IMR-90 (cell line): ENCODE data around the gene HAGHL. TPM values are rescaled to one million over a fixed set of nuclear protein-coding genes. Genes with fewer than 3 reads are reported as not detected.

Experiments
- ATAC-seq: fragments of 200-7000 bp; cut with Tn5 transposase; 2 replicates; pipeline ENCODE4 v1.9.1; 2020; ENCODE audit warnings: low read depth, mild to moderate bottlenecking, moderate library complexity
- BruUV-seq: library from RNA; stranded (reverse); fragments of 400-500 nt; replicated peaks from 2 replicates; lab custom pipeline; 2021; lab: Mats Ljungman, UMichigan
- CTCF ChIA-PET: fragments of 300-600 bp; formaldehyde crosslinking; extraction: SDS; loops from one replicate; lab custom pipeline; 2021; ENCODE audit warnings: antibody characterized with exemption; lab: Yijun Ruan, JAX
- POLR2A ChIA-PET: fragments of 300-600 bp; sonication (Branson Sonifier 250); formaldehyde crosslinking; loops from one replicate; lab custom pipeline; 2022; ENCODE audit warnings: antibody characterized with exemption; ENCODE audit not compliant: unreplicated experiment; lab: Charles Lee
- DNase-seq: peaks from one replicate; pipeline ENCODE4 v3.0.0; 2013
- H2AFZ ChIP-seq: replicated peaks from 2 replicates; pipeline ENCODE3; 2013; ENCODE audit warnings: low read length, mild to moderate bottlenecking; ENCODE audit not compliant: poor library complexity
- H2AK5ac ChIP-seq: 2 replicates; pipeline ENCODE4 v1.6.1; 2013; ENCODE audit warnings: low read depth, low read length, inconsistent platforms
- H2AK9ac ChIP-seq: replicated peaks from 2 replicates; pipeline ENCODE3; 2013; ENCODE audit warnings: mild to moderate bottlenecking, low read depth, low read length, moderate library complexity; ENCODE audit not compliant: poor library complexity
- H2BK120ac ChIP-seq: 2 replicates; pipeline ENCODE4 v1.6.1; 2013; ENCODE audit warnings: low read depth, low read length, inconsistent platforms
- H2BK15ac ChIP-seq: 3 replicates; pipeline ENCODE4 v1.6.1; 2013; ENCODE audit warnings: low read depth, low read length, inconsistent platforms
- H2BK20ac ChIP-seq: 2 replicates; pipeline ENCODE4 v1.6.1; 2013; ENCODE audit warnings: low read depth, mild to moderate bottlenecking, inconsistent platforms, low read length, moderate library complexity
- H2BK5ac ChIP-seq: 2 replicates; pipeline ENCODE4 v1.6.1; 2013; ENCODE audit warnings: mild to moderate bottlenecking, low read depth, low read length, inconsistent platforms; ENCODE audit not compliant: poor library complexity, severe bottlenecking
- H3K14ac ChIP-seq: replicated peaks from 2 replicates; pipeline ENCODE4 v1.6.1; 2013; ENCODE audit warnings: low read depth, low read length, inconsistent platforms
- H3K18ac ChIP-seq: 2 replicates; pipeline ENCODE4 v1.6.1; 2013; ENCODE audit warnings: low read depth, low read length, control low read depth
- H3K23ac ChIP-seq: 2 replicates; pipeline ENCODE4 v1.6.1; 2013; ENCODE audit warnings: low read depth, low read length, inconsistent platforms
- H3K27ac ChIP-seq: 2 replicates; pipeline ENCODE4 v1.5.1; 2013; ENCODE audit warnings: mild to moderate bottlenecking, control low read depth, low read length; ENCODE audit not compliant: insufficient read depth
- H3K27me3 ChIP-seq: 2 replicates; pipeline ENCODE4 v1.6.1; 2013; ENCODE audit warnings: low read length; ENCODE audit not compliant: control insufficient read depth, insufficient read depth
- H3K36me3 ChIP-seq: 2 replicates; pipeline ENCODE4 v1.6.1; 2013; ENCODE audit warnings: low read length, mixed read lengths; ENCODE audit not compliant: control insufficient read depth, insufficient read depth
- H3K4ac ChIP-seq: 2 replicates; pipeline ENCODE4 v1.6.1; 2013; ENCODE audit warnings: low read depth, low read length, inconsistent platforms
- H3K4me1 ChIP-seq: 2 replicates; pipeline ENCODE4 v1.6.1; 2013; ENCODE audit warnings: low read length, mixed read lengths; ENCODE audit not compliant: control insufficient read depth, insufficient read depth
- H3K4me2 ChIP-seq: 2 replicates; pipeline ENCODE4 v1.6.1; 2013; ENCODE audit warnings: low read depth, mild to moderate bottlenecking, control low read depth, low read length, moderate library complexity
- H3K4me3 ChIP-seq: 2 replicates; pipeline ENCODE4 v1.5.1; 2013; ENCODE audit warnings: low read depth, mild to moderate bottlenecking, control low read depth, low read length, moderate library complexity; ENCODE audit not compliant: insufficient read depth
- H3K56ac ChIP-seq: 2 replicates; pipeline ENCODE4 v1.6.1; 2013; ENCODE audit warnings: low read length, inconsistent platforms; ENCODE audit not compliant: insufficient read depth; ENCODE audit errors: extremely low read depth
- H3K79me1 ChIP-seq, 2 experiments: 2 replicates each; pipeline ENCODE4 v1.6.1; 2013; ENCODE audit warnings: low read length in 2 of 2, inconsistent platforms in 1 of 2, low read depth in 1 of 2
- H3K9ac ChIP-seq: 2 replicates; pipeline ENCODE4 v1.6.1; 2013; ENCODE audit warnings: low read depth, low read length, control low read depth
- H3K9me1 ChIP-seq: 2 replicates; pipeline ENCODE4 v1.6.1; 2013; ENCODE audit warnings: low read length, inconsistent platforms; ENCODE audit not compliant: insufficient read depth
- H3K9me3 ChIP-seq: 2 replicates; pipeline ENCODE4 v1.6.1; 2013; ENCODE audit warnings: low read length; ENCODE audit not compliant: control insufficient read depth, insufficient read depth
- H4K20me1 ChIP-seq: 2 replicates; pipeline ENCODE4 v1.6.1; 2013; ENCODE audit warnings: low read length, inconsistent platforms; ENCODE audit not compliant: insufficient read depth
- H4K5ac ChIP-seq: 2 replicates; pipeline ENCODE4 v1.6.1; 2013; ENCODE audit warnings: mild to moderate bottlenecking, low read depth, low read length, control low read depth
- H4K8ac ChIP-seq, 2 experiments: 2 replicates each; pipeline ENCODE4 v1.6.1; 2013; ENCODE audit warnings: low read depth in 2 of 2, low read length in 2 of 2, control low read depth in 1 of 2, inconsistent platforms in 1 of 2
- H4K91ac ChIP-seq: 2 replicates; pipeline ENCODE4 v1.6.1; 2013; ENCODE audit warnings: low read depth, low read length, inconsistent platforms; ENCODE audit not compliant: insufficient read depth
- BHLHE40 ChIP-seq: fragments of 150-350 bp; IDR thresholded peaks from 2 replicates; pipeline ENCODE4 v1.6.1; 2016; ENCODE audit warnings: mild to moderate bottlenecking, low read depth, low read length
- CEBPB ChIP-seq: IDR thresholded peaks from 2 replicates; pipeline ENCODE4 v1.6.1; 2012; ENCODE audit warnings: low read depth, low read length, improper control_type of control experiment
- CHD1 ChIP-seq: IDR thresholded peaks from 2 replicates; pipeline ENCODE4 v1.6.1; 2012; ENCODE audit warnings: low read depth, low read length, improper control_type of control experiment
- ELK1 ChIP-seq: fragments of 150-350 bp; IDR thresholded peaks from 2 replicates; pipeline ENCODE4 v1.6.1; 2016; ENCODE audit warnings: low read depth, mild to moderate bottlenecking, low read length, moderate library complexity, borderline replicate concordance
- MAFK ChIP-seq: IDR thresholded peaks from 2 replicates; pipeline ENCODE4 v1.6.1; 2012; ENCODE audit warnings: low read depth, low read length, improper control_type of control experiment
- MXI1 ChIP-seq: IDR thresholded peaks from 2 replicates; pipeline ENCODE4 v1.6.1; 2012; ENCODE audit warnings: low read depth, mild to moderate bottlenecking, low read length, moderate library complexity, borderline replicate concordance
- NFE2L2 ChIP-seq: fragments of 150-350 bp; IDR thresholded peaks from 2 replicates; pipeline ENCODE4 v1.6.1; 2016; ENCODE audit warnings: low read depth, mild to moderate bottlenecking, low read length
- POLR2A ChIP-seq: IDR thresholded peaks from 2 replicates; pipeline ENCODE4 v1.6.1; 2012; ENCODE audit warnings: mild to moderate bottlenecking, low read depth, low read length
- RCOR1 ChIP-seq: IDR thresholded peaks from 2 replicates; pipeline ENCODE4 v1.6.1; 2012; ENCODE audit warnings: mild to moderate bottlenecking, low read length, improper control_type of control experiment; ENCODE audit not compliant: insufficient replicate concordance
- RFX5 ChIP-seq: IDR thresholded peaks from 2 replicates; pipeline ENCODE4 v1.8.0; 2012; ENCODE audit warnings: low read depth, mild to moderate bottlenecking, low read length, moderate library complexity
- USF2 ChIP-seq: fragments of 150-350 bp; IDR thresholded peaks from 2 replicates; pipeline ENCODE4 v1.6.1; 2017; ENCODE audit warnings: mild to moderate bottlenecking, antibody characterized with exemption, low read length, low read depth
- WGBS, 2 experiments: methylation state at CpG; one replicate each; pipeline versions ENCODE4 v1.1.5 to v1.1.7; 2013; ENCODE audit warnings: missing lambda C conversion rate in 2 of 2; ENCODE audit not compliant: insufficient read length in 1 of 2; ENCODE audit errors: extremely low coverage in 2 of 2; 5-methylcytosine and 5-hydroxymethylcytosine counted together
- dilution Hi-C: fragments of 300-500 bp; cut with HindIII; formaldehyde crosslinking; loops from one replicate; pipeline ENCODE4 v1.14.3; 2018; ENCODE audit warnings: low sequenced_read_pairs; ENCODE audit not compliant: unreplicated experiment
- in situ Hi-C: fragments of 300-500 bp; cut with MboI; formaldehyde crosslinking; loops from 3 replicates; pipeline ENCODE4 v1.14.3; 2019; ENCODE audit warnings: low sequenced_read_pairs, inconsistent platforms, mixed read lengths
- intact Hi-C: fragments of 100-400 bp; cut with micrococcal nuclease; formaldehyde crosslinking; loops from 2 replicates; pipeline ENCODE4 v1.10.0; 2022
- polyA plus RNA-seq, 3 experiments: library from polyadenylated mRNA; depleted of rRNA; stranded (reverse); fragments of >200 nt; gene quantifications; 2 replicates each; pipeline ENCODE4 v1.2.3, GENCODE V29; 2012; ENCODE audit warnings: low replicate concordance in 1 of 3
- total RNA-seq: library from RNA; depleted of rRNA; stranded (reverse); fragments of >200 nt; gene quantifications from 2 replicates; pipeline ENCODE4 v1.2.3, GENCODE V29; 2012

HAGHL gene
- total and polyA plus RNA-seq, 2 of the 4 experiments (the other 2 are of a cell fraction): 3.0 to 12.5 TPM

GRCh38 chr16:707062-707538 is 19.8 kb upstream of the HAGHL start (continued):
- no peak for TF ChIP-seq RCOR1
- TF ChIP-seq CEBPB: no peak
- no peak for TF ChIP-seq CHD1
- TF ChIP-seq NFE2L2: no peak
- TF ChIP-seq USF2: no peak

- H3K18ac ChIP-seq: no peak overlapping the region
- H3K4me3 ChIP-seq: no peak overlapping the region
- TF ChIP-seq POLR2A: no peak
- no peak for TF ChIP-seq BHLHE40
- TF ChIP-seq MXI1: no peak
- no peak for TF ChIP-seq RFX5
- TF ChIP-seq NFE2L2: no peak
- TF ChIP-seq USF2: no peak
- TF ChIP-seq ELK1: no peak
- no peak for TF ChIP-seq CEBPB
- TF ChIP-seq RCOR1: no peak
- no peak for TF ChIP-seq MAFK
- no peak for TF ChIP-seq CHD1
- H3K27me3 ChIP-seq: peaks cover 43% of the 10 kb centered on the region
- no peak overlapping the region for H2BK120ac ChIP-seq
- no peak overlapping the region for H4K8ac ChIP-seq
- no peak overlapping the region for H3K9ac ChIP-seq
- H2BK5ac ChIP-seq: no peak overlapping the region
- ATAC-seq (no peak), DNase-seq (no peak)
- H3K4me2 ChIP-seq: no peak overlapping the region
- no peak overlapping the region for H2BK15ac ChIP-seq
- no peak overlapping the region for H3K56ac ChIP-seq
- dilution Hi-C loops (no loop called here), intact Hi-C loops (no loop called here), in situ Hi-C loops (loop anchor here (25.0 kb wide), 1 partner anchor 354 kb away; the partner anchor contains the start of gene SSTR5)
- H2AFZ ChIP-seq: no peak overlapping the region
- no peaks in the 10 kb centered on the region for H3K9me3 ChIP-seq
- BruUV-seq: no TSS peak
- no peaks in the 10 kb centered on the region for H3K9me1 ChIP-seq
- H3K14ac ChIP-seq: no peak overlapping the region
- H3K4ac ChIP-seq: no peak overlapping the region
- peaks cover 5% of the 10 kb centered on the region; the same call in 1 of the 2 replicates for H3K4me1 ChIP-seq
- peaks cover 14% of the 10 kb centered on the region; the same call in 1 of the 2 replicates for H4K20me1 ChIP-seq
- 70% methylated on average over 2 of the region's 3 CpGs; no CpG with 5 or more reads in 1 of the 2 experiments for WGBS, 2 experiments
- no peak overlapping the region for H2AK9ac ChIP-seq
- H3K36me3 ChIP-seq: no peaks in the 10 kb centered on the region
- no peak overlapping the region for H2BK20ac ChIP-seq
- no peak overlapping the region for H2AK5ac ChIP-seq
- no peak overlapping the region for H3K23ac ChIP-seq
- POLR2A ChIA-PET: no interaction called here
- CTCF ChIA-PET: no interaction called here
- no peak overlapping the region for H3K27ac ChIP-seq
- no peak overlapping the region for H4K91ac ChIP-seq
- no peaks in the 10 kb centered on the region for H3K79me1 ChIP-seq
- H4K5ac ChIP-seq: no peak overlapping the region
These were observed 18.9 kb upstream of the HAGHL start for GRCh38 chr16:708019-708418.
